GM23338 (cell line): ENCODE results near the gene PAMR1. TPM values are rescaled to one million over a fixed set of nuclear protein-coding genes. Genes with fewer than 3 reads are reported as not detected.

Source experiments
- ATAC-seq: fragments of 200-7000 bp; cut with Tn5 transposase; 3 replicates; pipeline ENCODE4 v1.9.1; 2020
- DNase-seq: peaks from one replicate; pipeline ENCODE4 v3.0.0-alpha.2; 2015; ENCODE audit warnings: low spot score
- H2AFZ ChIP-seq: fragments of 200-600 bp; sonication (generic); 2 replicates; pipeline ENCODE4 v1.8.0; 2016; ENCODE audit warnings: antibody characterized with exemption, mild to moderate bottlenecking, moderate library complexity
- H3F3A ChIP-seq: fragments of 200-600 bp; sonication (generic); replicated peaks from 2 replicates; pipeline ENCODE4 v1.8.0; 2017; ENCODE audit warnings: antibody characterized with exemption, mixed run types, low read depth
- H3K27ac ChIP-seq: fragments of 200-600 bp; sonication (generic); 2 replicates; pipeline ENCODE4 v1.6.1; 2016; ENCODE audit warnings: low read depth
- H3K27me3 ChIP-seq: fragments of 200-600 bp; sonication (generic); 2 replicates; pipeline ENCODE4 v1.8.0; 2016; ENCODE audit warnings: mild to moderate bottlenecking, mixed run types, moderate library complexity; ENCODE audit not compliant: insufficient read depth
- H3K36me3 ChIP-seq: fragments of 200-600 bp; sonication (generic); 2 replicates; pipeline ENCODE4 v1.8.0; 2016; ENCODE audit warnings: mild to moderate bottlenecking; ENCODE audit not compliant: insufficient read depth
- H3K4me1 ChIP-seq: fragments of 200-600 bp; sonication (generic); 2 replicates; pipeline ENCODE4 v1.8.0; 2016; ENCODE audit warnings: mild to moderate bottlenecking, moderate library complexity; ENCODE audit not compliant: insufficient read depth
- H3K4me2 ChIP-seq: fragments of 200-600 bp; sonication (generic); 2 replicates; pipeline ENCODE4 v1.7.1; 2017; ENCODE audit warnings: mixed run types
- H3K4me3 ChIP-seq: fragments of 200-600 bp; sonication (generic); 2 replicates; pipeline ENCODE4 v1.6.1; 2016; ENCODE audit warnings: mixed run types
- H3K79me2 ChIP-seq: fragments of 200-600 bp; sonication (generic); replicated peaks from 2 replicates; pipeline ENCODE4 v1.8.0; 2017; ENCODE audit warnings: mild to moderate bottlenecking; ENCODE audit not compliant: insufficient read depth
- H3K9me2 ChIP-seq: fragments of 200-600 bp; sonication (generic); 2 replicates; pipeline ENCODE4 v1.8.0; 2017; ENCODE audit not compliant: insufficient read depth
- H4K20me1 ChIP-seq: fragments of 200-600 bp; sonication (generic); replicated peaks from 2 replicates; pipeline ENCODE4 v1.8.0; 2017; ENCODE audit warnings: mild to moderate bottlenecking; ENCODE audit not compliant: insufficient read depth
- H3K27ac Mint-ChIP-seq: 2 replicates; pipeline ENCODE4 v1.8.0; 2020; ENCODE audit warnings: inconsistent platforms, mild to moderate bottlenecking, moderate library complexity, mixed read lengths
- H3K27me3 Mint-ChIP-seq: 3 replicates; pipeline ENCODE4 v1.8.0; 2022; ENCODE audit warnings: low read depth, mild to moderate bottlenecking, moderate library complexity, mixed read lengths, inconsistent platforms; ENCODE audit not compliant: insufficient read depth, poor library complexity
- H3K36me3 Mint-ChIP-seq: 3 replicates; pipeline ENCODE4 v1.8.0; 2021; ENCODE audit warnings: low read depth, mild to moderate bottlenecking, inconsistent platforms, moderate library complexity, mixed read lengths
- H3K4me1 Mint-ChIP-seq: 3 replicates; pipeline ENCODE4 v1.8.0; 2020; ENCODE audit warnings: mild to moderate bottlenecking, inconsistent platforms, mixed read lengths
- H3K4me3 Mint-ChIP-seq: 3 replicates; pipeline ENCODE4 v1.8.0; 2021; ENCODE audit warnings: moderate library complexity, mild to moderate bottlenecking, inconsistent platforms, mixed read lengths
- H3K9me3 Mint-ChIP-seq: 3 replicates; pipeline ENCODE4 v1.8.0; 2020; ENCODE audit warnings: moderate library complexity, mild to moderate bottlenecking, inconsistent platforms, mixed read lengths
- CREB1 ChIP-seq: fragments of 250-450 bp; sonication (Bioruptor Pico); IDR thresholded peaks from 2 replicates; pipeline ENCODE4 v1.5.0; 2020; ENCODE audit warnings: low read depth, mild to moderate bottlenecking, moderate library complexity
- EZH2 ChIP-seq: fragments of 200-600 bp; sonication (generic); IDR thresholded peaks from one replicate; pipeline ENCODE4 v1.8.0; 2017; ENCODE audit warnings: antibody characterized with exemption, mild to moderate bottlenecking, low read depth; ENCODE audit not compliant: unreplicated experiment
- EZH2phosphoT487 ChIP-seq: fragments of 200-600 bp; sonication (generic); IDR thresholded peaks from one replicate; pipeline ENCODE4 v1.8.1; 2018; ENCODE audit warnings: antibody characterized with exemption; ENCODE audit not compliant: unreplicated experiment
- NANOG ChIP-seq: IDR thresholded peaks from 2 replicates; pipeline ENCODE4 v1.6.1; 2016; ENCODE audit warnings: antibody characterized with exemption, borderline replicate concordance
- POLR2AphosphoS5 ChIP-seq: IDR thresholded peaks from 2 replicates; pipeline ENCODE4 v1.6.1; 2016; ENCODE audit warnings: antibody characterized with exemption, low read depth
- STAT1 ChIP-seq: IDR thresholded peaks from one replicate; pipeline ENCODE4 v1.6.1; 2016; ENCODE audit warnings: antibody characterized with exemption; ENCODE audit not compliant: unreplicated experiment
- ZNF114 ChIP-seq: fragments of 250-450 bp; sonication (Bioruptor Pico); IDR thresholded peaks from 2 replicates; pipeline ENCODE4 v1.5.0; 2020; ENCODE audit warnings: mild to moderate bottlenecking, moderate library complexity
- ZNF331 ChIP-seq: fragments of 250-450 bp; sonication (Bioruptor Pico); IDR thresholded peaks from 2 replicates; pipeline ENCODE4 v1.5.0; 2020; ENCODE audit warnings: low read depth, mild to moderate bottlenecking, moderate library complexity
- polyA plus RNA-seq: library from polyadenylated mRNA; unstranded; fragments of >200 nt; fragmentation: Nextera tagmentation; extraction: Ambion mirVana; gene quantifications from 2 replicates; pipeline ENCODE4 v1.2.1, GENCODE V29; 2016
- total RNA-seq: library from RNA; depleted of rRNA; stranded (reverse); fragments of >200 nt; shearing (Covaris generic); gene quantifications from 2 replicates; pipeline ENCODE4 v1.2.3, GENCODE V29; 2014
- TF ChIP-seq, protein P1 (sequence below): IDR thresholded peaks from one replicate; pipeline ENCODE4 v1.6.1; 2018; ENCODE audit warnings: antibody characterized with exemption; ENCODE audit not compliant: unreplicated experiment
- TF ChIP-seq, protein P2 (sequence below), 2 experiments: fragments of 200-600 bp in 1 of 2; sonication (generic) in 1 of 2; conservative IDR thresholded peaks; 2 replicates each; pipeline versions ENCODE4 v1.5.1 to v1.6.1; 2016 to 2017; ENCODE audit warnings: antibody characterized with exemption in 2 of 2, low read depth in 2 of 2, mild to moderate bottlenecking in 2 of 2, moderate library complexity in 1 of 2
- TF ChIP-seq, protein P3 (sequence below): IDR thresholded peaks from 2 replicates; pipeline ENCODE4 v1.6.1; 2016; ENCODE audit warnings: antibody characterized with exemption

The PAMR1 gene
- total and polyA plus RNA-seq, 2 experiments from 2014 or later, result 1.6 to 3.1 TPM

DNA sequence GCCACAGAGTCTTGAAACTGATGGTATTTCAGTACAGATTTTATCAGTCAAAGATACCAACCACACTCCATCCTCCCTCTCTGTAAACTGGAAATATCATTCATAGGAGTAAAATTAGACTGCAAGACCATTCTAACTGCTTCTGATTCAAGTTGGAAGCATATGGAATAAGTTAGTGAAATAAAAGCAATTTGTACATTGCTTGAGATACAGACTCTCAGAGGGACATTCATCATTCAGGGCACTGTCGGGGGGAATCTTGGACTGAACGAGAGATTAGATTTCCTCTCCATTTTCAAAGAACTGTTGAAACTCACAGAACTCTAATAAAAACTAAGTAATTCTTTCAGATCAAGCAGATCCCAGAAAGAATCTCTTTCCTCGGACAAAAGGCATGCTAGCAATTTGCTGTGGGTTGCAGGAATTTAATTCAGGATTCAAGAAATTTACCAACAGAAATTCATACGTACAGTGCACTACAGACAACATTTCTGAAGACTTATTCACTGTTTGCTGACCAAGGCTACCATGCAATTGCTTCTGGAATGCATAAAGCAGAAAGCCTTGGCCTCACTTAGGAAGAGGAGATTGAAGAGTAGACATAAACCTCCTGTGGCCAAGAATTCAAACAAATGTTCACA lies 34.1 kb downstream of the PAMR1 start:
- Mint-ChIP-seq H3K4me1 (peaks cover 2% of the 10 kb centered on the region; the same call in 1 of the 3 replicates), H3K36me3 (no peaks in the 10 kb centered on the region), H3K27ac (no peak overlapping the region), H3K9me3 (no peaks in the 10 kb centered on the region; the same call in 2 of the 3 replicates), H3K27me3 (peaks cover 3% of the 10 kb centered on the region), H3K4me3 (no peak overlapping the region)
- no peak overlapping the region for H2AFZ ChIP-seq
- no peak overlapping the region for H3K27ac ChIP-seq
- no peaks in the 10 kb centered on the region for H3K79me2 ChIP-seq
- no peak overlapping the region for H3K4me2 ChIP-seq
- TF ChIP-seq POLR2AphosphoS5, result no peak
- no peak for TF ChIP-seq CREB1
- TF ChIP-seq NANOG, result no peak
- TF ChIP-seq EZH2, result no peak
- no peaks in the 10 kb centered on the region for H3K27me3 ChIP-seq
- H3K4me3 ChIP-seq, result no peak overlapping the region
- no peaks in the 10 kb centered on the region; the same call in 1 of the 2 replicates for H3K4me1 ChIP-seq
- ATAC-seq (no peak), DNase-seq (no peak)
- H4K20me1 ChIP-seq, result no peaks in the 10 kb centered on the region
- H3F3A ChIP-seq, result no peaks in the 10 kb centered on the region
- no peaks in the 10 kb centered on the region for H3K9me2 ChIP-seq
- H3K36me3 ChIP-seq, result no peaks in the 10 kb centered on the region

DNA sequence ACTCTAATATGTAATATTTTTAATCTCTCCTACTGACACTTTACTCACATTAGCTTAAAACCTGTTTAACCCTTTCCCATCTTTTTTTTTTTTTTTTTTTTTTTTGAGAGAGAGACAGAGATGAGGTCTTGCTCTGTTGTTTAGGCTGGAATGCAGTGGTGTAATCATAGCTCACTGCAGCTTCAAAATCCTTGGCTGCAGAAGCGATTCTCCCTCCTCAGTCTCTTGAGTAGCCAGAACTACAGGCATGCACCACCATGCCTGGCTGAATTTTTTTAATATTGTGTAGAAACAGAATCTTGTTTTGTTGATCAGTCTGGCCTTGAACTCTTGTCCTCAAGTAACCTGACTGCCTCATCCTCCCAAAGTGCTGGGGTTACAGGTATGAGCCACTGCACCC lies 37.3 kb downstream of the PAMR1 start:
- Histone ChIP-seq H3K4me2 (no peak overlapping the region), H3K9me2 (no peaks in the 10 kb centered on the region), H3K4me3 (no peak overlapping the region), H3K79me2 (no peaks in the 10 kb centered on the region), H3K36me3 (no peaks in the 10 kb centered on the region), H3K4me1 (no peaks in the 10 kb centered on the region), H3K27ac (no peak overlapping the region), H3K27me3 (no peaks in the 10 kb centered on the region), H3F3A (no peaks in the 10 kb centered on the region), H4K20me1 (no peaks in the 10 kb centered on the region), H2AFZ (no peak overlapping the region)
- Mint-ChIP-seq H3K27me3 (peaks cover 3% of the 10 kb centered on the region), H3K36me3 (peaks cover 4% of the 10 kb centered on the region), H3K4me1 (no peaks in the 10 kb centered on the region), H3K27ac (no peak overlapping the region), H3K4me3 (no peak overlapping the region), H3K9me3 (peaks cover 12% of the 10 kb centered on the region)
- DNase-seq (no peak), ATAC-seq (no peak)
- no peak for TF ChIP-seq CREB1
- no peak for TF ChIP-seq ZNF331 (CRISPR knock-in tag)
- TF ChIP-seq, protein P1, sequence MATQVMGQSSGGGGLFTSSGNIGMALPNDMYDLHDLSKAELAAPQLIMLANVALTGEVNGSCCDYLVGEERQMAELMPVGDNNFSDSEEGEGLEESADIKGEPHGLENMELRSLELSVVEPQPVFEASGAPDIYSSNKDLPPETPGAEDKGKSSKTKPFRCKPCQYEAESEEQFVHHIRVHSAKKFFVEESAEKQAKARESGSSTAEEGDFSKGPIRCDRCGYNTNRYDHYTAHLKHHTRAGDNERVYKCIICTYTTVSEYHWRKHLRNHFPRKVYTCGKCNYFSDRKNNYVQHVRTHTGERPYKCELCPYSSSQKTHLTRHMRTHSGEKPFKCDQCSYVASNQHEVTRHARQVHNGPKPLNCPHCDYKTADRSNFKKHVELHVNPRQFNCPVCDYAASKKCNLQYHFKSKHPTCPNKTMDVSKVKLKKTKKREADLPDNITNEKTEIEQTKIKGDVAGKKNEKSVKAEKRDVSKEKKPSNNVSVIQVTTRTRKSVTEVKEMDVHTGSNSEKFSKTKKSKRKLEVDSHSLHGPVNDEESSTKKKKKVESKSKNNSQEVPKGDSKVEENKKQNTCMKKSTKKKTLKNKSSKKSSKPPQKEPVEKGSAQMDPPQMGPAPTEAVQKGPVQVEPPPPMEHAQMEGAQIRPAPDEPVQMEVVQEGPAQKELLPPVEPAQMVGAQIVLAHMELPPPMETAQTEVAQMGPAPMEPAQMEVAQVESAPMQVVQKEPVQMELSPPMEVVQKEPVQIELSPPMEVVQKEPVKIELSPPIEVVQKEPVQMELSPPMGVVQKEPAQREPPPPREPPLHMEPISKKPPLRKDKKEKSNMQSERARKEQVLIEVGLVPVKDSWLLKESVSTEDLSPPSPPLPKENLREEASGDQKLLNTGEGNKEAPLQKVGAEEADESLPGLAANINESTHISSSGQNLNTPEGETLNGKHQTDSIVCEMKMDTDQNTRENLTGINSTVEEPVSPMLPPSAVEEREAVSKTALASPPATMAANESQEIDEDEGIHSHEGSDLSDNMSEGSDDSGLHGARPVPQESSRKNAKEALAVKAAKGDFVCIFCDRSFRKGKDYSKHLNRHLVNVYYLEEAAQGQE, result no peak
- TF ChIP-seq POLR2AphosphoS5, result no peak
- TF ChIP-seq NANOG, result no peak
- no peak for TF ChIP-seq EZH2phosphoT487
- TF ChIP-seq, protein P2, sequence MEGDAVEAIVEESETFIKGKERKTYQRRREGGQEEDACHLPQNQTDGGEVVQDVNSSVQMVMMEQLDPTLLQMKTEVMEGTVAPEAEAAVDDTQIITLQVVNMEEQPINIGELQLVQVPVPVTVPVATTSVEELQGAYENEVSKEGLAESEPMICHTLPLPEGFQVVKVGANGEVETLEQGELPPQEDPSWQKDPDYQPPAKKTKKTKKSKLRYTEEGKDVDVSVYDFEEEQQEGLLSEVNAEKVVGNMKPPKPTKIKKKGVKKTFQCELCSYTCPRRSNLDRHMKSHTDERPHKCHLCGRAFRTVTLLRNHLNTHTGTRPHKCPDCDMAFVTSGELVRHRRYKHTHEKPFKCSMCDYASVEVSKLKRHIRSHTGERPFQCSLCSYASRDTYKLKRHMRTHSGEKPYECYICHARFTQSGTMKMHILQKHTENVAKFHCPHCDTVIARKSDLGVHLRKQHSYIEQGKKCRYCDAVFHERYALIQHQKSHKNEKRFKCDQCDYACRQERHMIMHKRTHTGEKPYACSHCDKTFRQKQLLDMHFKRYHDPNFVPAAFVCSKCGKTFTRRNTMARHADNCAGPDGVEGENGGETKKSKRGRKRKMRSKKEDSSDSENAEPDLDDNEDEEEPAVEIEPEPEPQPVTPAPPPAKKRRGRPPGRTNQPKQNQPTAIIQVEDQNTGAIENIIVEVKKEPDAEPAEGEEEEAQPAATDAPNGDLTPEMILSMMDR (conservative IDR thresholded peaks at IDR 0.05; ENCODE audit: low read depth in 2 of 2), result no peak
- no peak for TF ChIP-seq ZNF114 (CRISPR knock-in tag)
- TF ChIP-seq STAT1, result no peak
- TF ChIP-seq, protein P3, sequence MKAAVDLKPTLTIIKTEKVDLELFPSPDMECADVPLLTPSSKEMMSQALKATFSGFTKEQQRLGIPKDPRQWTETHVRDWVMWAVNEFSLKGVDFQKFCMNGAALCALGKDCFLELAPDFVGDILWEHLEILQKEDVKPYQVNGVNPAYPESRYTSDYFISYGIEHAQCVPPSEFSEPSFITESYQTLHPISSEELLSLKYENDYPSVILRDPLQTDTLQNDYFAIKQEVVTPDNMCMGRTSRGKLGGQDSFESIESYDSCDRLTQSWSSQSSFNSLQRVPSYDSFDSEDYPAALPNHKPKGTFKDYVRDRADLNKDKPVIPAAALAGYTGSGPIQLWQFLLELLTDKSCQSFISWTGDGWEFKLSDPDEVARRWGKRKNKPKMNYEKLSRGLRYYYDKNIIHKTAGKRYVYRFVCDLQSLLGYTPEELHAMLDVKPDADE, result no peak
